Activated CD8-positive, alpha-beta memory T cell treated with anti-CD3 and anti-CD28 coated beads for 24 hours (primary cell): ENCODE measurements around the gene TPRN.

ENCODE experiments used
- DNase-seq: peaks from one replicate; pipeline ENCODE4 v3.0.0-alpha.2; 2020

The TPRN gene

GRCh38 chr9:137236238-137236935 lies 35.8 kb upstream of the TPRN start:
- peak; percentile 96 for DNase-seq

- no peak for DNase-seq
Measured at GRCh38 chr9:137235424-137236237, 35.1 kb upstream of the TPRN start.

- no peak for DNase-seq
Measured at GRCh38 chr9:137234758-137235423, 34.4 kb upstream of the TPRN start.

DNA sequence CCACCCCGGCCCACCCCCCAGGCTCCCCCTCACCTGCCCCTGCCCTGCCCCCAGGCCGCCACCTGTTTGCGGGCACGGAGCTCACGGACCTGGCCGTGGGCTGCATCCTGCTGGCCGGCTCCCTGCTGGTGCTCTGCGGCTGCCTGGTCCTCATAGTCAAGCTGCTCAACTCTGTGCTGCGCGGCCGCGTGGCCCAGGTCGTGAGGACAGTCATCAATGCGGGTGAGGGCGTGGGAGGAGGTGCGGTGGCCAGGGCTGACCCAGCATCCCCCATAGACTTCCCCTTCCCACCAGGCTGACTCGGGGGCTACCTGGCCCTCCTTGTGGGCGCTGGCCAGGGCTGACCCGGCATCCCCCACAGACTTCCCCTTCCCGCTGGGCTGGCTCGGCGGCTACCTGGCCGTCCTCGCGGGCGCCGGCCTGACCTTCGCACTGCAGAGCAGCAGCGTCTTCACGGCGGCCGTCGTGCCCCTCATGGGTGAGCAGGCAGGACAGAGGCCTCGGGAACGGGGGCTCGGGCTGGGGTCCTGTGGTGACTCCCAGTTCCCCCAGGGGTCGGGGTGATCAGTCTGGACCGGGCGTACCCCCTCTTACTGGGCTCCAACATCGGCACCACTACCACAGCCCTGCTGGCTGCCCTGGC lies 33.6 kb upstream of the TPRN start:
- no peak for DNase-seq

GRCh38 chr9:137233143-137233980 lies 32.8 kb upstream of the TPRN start:
- no peak for DNase-seq

- DNase-seq = no peak
Measured at GRCh38 chr9:137232510-137232909, 32.0 kb upstream of the TPRN start.

GRCh38 chr9:137232101-137232500 lies 31.6 kb upstream of the TPRN start:
- no peak for DNase-seq

GRCh38 chr9:137231372-137232039 lies 31.0 kb upstream of the TPRN start:
- DNase-seq = no peak

GRCh38 chr9:137230705-137231371 lies 30.3 kb upstream of the TPRN start, which contains the start of gene SLC34A3:
TSS of gene SLC34A3 (plus strand) at chr9:137230901. CDS start at chr9:137231703, 802 bp downstream.
- no peak for DNase-seq

- no peak for DNase-seq
Measured at GRCh38 chr9:137229903-137230704, 29.6 kb upstream of the TPRN start.

DNA sequence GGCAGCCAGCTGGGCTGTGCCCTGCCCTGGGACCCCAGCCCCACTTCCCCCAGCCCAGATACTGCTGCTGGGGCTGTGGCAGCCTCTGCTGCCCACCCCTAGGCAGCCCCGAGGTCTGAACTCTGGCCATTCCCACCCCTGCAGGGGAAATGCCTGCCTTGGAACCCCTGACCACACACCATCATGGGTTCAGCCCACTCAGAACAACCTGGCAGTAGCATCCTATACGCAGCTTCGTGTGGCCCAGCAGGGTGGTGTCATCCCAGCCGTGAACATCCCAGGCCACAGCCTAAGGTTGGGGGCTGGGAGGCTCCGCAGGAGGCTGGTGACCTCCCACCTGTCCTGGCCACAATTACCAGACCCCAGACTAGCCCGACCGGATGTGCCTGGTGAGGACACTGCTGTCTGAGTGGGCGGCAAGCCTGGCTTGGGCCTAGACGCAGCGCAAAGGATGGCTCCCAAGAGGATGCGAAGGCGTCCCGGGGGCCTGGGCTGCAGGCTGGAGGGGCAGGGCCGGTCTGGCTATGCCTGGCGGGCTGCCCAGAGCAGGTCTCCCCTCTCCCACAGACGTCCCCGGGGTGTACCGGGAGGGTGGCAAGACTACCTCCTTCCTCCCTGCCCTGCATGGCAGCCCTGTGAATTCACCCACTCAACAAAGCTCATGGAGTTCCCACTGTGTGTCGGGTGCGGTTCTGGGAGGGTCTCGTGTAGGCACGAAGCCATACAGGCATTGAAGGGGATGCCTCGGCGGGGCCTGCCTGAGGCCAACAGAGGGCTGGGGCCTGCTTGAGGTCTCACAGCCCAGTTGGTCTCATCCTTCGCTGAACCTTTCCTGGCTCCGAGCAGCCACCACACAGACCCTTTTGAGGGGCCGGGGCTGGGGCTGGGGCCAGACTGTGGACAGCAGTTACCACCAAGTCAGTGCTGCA lies 28.7 kb upstream of the TPRN start:
- no peak for DNase-seq

- no peak for DNase-seq
Measured at GRCh38 chr9:137228506-137228967, 28.0 kb upstream of the TPRN start.

DNA sequence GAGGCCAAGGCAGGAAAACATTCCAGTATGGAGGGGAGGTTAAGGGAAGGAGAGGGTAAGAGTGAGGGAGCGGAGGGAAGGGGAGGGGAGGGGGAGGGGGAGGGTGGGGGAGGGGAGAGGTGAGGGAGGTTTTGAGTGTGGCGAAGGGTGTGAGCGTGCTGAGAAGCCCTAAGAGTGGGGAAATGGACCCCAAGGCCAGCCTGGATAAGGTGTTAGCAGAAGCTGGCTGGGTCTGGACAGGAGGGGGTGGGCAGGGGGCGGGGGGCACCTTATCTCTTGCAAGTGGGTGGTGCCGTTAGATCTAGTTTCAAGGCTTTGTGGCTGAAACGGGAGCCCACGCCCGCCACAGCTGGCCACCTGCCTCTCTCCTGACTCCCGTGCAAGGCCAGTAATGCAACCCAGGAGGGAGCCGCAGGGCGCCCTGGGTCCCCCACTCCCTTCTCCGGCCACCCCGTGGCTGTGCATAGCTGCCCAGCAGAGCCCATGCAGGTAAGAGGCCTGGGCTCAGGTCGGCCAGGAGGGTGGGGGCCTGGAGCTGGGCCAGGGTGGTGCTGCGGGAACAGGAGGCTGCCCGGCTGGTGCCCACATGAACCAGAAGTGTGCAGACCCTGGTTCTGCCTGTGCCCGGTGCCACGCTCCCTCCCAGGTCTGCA lies 27.4 kb upstream of the TPRN start:
- DNase-seq = no peak

GRCh38 chr9:137227054-137227852 lies 26.7 kb upstream of the TPRN start, which contains the start of gene RNF224:
TSS of gene RNF224 (plus strand) at chr9:137227502. CDS start at chr9:137228336, 834 bp downstream.
- peak; percentile 92 for DNase-seq

DNA sequence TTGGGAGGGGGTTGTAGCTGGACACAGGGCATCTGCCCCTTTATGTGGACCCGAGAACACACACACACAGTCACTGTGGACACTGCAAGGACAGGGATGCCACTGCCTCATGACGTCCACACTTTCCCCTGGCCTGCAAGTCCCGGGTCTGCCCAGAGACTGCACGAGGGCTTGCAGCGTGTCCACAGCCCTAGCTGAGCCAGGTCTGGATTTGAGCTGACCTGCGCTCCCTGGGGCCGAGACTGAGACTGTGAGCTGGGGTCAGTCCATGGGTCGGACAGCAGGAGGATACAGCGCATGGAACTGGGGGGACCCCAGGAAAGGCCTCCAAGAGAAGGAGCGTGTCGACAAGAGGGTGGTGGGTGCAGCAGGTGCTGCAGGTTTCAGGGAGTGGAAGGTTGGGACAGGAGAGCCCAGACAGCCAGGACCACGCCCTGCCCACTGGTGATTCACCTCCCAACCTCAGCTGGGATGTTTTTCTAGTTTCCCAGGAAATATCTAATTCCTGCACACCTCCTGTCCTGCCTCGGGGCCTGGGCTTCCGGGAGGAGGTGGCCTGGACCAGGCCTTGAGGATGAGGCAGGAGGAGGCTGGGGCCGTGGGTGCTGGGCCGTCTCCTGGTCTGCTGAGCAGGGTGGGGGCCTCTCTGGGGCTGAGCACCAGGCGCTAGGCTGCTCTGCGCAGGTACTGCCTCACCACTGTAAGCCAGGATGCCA lies 26.0 kb upstream of the TPRN start:
- no peak for DNase-seq

DNA sequence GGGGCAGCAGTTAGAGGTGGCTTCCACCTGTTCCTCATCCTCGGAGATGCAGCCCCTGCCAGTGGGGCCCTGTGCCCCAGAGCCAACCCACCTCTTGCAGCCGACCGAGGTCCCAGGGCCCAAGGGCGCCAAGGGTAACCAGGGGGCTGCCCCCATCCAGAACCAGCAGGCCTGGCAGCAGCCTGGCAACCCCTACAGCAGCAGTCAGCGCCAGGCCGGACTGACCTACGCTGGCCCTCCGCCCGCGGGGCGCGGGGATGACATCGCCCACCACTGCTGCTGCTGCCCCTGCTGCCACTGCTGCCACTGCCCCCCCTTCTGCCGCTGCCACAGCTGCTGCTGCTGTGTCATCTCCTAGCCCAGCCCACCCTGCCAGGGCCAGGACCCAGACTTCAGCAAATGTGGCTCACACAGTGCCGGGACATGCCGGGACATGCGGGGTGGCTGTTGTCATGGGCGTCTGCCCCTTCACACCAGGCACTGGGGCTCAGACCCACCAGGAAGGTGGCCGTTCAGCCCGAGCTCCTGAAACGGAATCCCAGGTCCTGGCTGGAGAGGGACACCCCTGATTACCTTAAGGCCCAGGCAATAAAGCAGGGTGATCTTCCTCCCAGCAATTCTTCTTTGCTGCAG lies 25.3 kb upstream of the TPRN start:
- DNase-seq = no peak
